Right renal cortex interstitium (tissue), 3 donors: ENCODE results near the gene CACNA2D3. TPM values are rescaled to one million over a fixed set of nuclear protein-coding genes. Genes with fewer than 3 reads are reported as not detected.

ENCODE experiments used
- DNase-seq, 3 donors: peaks; one replicate each; pipeline ENCODE4 v3.0.0-alpha.2; 2013; ENCODE audit warnings: low read depth in 3 of 3, low spot score in 2 of 3
- polyA plus RNA-seq, 3 donors: library from polyadenylated mRNA; unstranded; fragments of 120-200 nt; gene quantifications; one replicate each; pipeline ENCODE4 v1.2.1, GENCODE V29; 2013; ENCODE audit not compliant: insufficient read length in 3 of 3

The CACNA2D3 gene
- polyA plus RNA-seq, 3 donors = 1.4 to 1.8 (median 1.6) TPM

GRCh38 chr3:54212723-54213122 is 90.4 kb downstream of the CACNA2D3 start:
- DNase-seq = no peak

- no peak for DNase-seq
Observed at GRCh38 chr3:54213907-54214306, 91.6 kb downstream of the CACNA2D3 start.

- DNase-seq = no peak
Observed at GRCh38 chr3:54214845-54215244, 92.5 kb downstream of the CACNA2D3 start.

GRCh38 chr3:54215521-54215920 is 93.2 kb downstream of the CACNA2D3 start:
- DNase-seq = no peak

- no peak for DNase-seq
Observed at GRCh38 chr3:54217828-54218227, 95.5 kb downstream of the CACNA2D3 start.

- DNase-seq = no peak
Observed at GRCh38 chr3:54222316-54222715, 100.0 kb downstream of the CACNA2D3 start.

- DNase-seq = no peak
Observed at GRCh38 chr3:54223063-54223462, 100.7 kb downstream of the CACNA2D3 start.

- no peak for DNase-seq
Observed at GRCh38 chr3:54225841-54226528, 103.6 kb downstream of the CACNA2D3 start.

GRCh38 chr3:54228806-54229205 is 106.5 kb downstream of the CACNA2D3 start:
- DNase-seq = no peak

GRCh38 chr3:54232618-54233017 is 110.3 kb downstream of the CACNA2D3 start:
- DNase-seq = no peak

GRCh38 chr3:54235998-54236397 is 113.6 kb downstream of the CACNA2D3 start:
- no peak for DNase-seq

- no peak for DNase-seq
Observed at GRCh38 chr3:54237109-54237508, 114.8 kb downstream of the CACNA2D3 start.

GRCh38 chr3:54237788-54238502 is 115.6 kb downstream of the CACNA2D3 start:
- no peak for DNase-seq

- no peak for DNase-seq
Observed at GRCh38 chr3:54240309-54240708, 118.0 kb downstream of the CACNA2D3 start.

- no peak for DNase-seq
Observed at GRCh38 chr3:54243056-54243931, 120.9 kb downstream of the CACNA2D3 start.

GRCh38 chr3:54243960-54244682 is 121.8 kb downstream of the CACNA2D3 start:
- no peak for DNase-seq

GRCh38 chr3:54251705-54252104 is 129.4 kb downstream of the CACNA2D3 start:
- DNase-seq = no peak

- no peak for DNase-seq
Observed at GRCh38 chr3:54257125-54257720, 134.9 kb downstream of the CACNA2D3 start.

GRCh38 chr3:54259636-54260035 is 137.3 kb downstream of the CACNA2D3 start:
- DNase-seq = no peak

GRCh38 chr3:54261141-54261540 is 138.8 kb downstream of the CACNA2D3 start:
- no peak for DNase-seq
